ENCODE data around the gene COLGALT1.
"Not testable (repeated sequence)": the region's sequence is repeated elsewhere in the genome, so short reads cannot be mapped to it uniquely, and the experiment has no call there.

DNA sequence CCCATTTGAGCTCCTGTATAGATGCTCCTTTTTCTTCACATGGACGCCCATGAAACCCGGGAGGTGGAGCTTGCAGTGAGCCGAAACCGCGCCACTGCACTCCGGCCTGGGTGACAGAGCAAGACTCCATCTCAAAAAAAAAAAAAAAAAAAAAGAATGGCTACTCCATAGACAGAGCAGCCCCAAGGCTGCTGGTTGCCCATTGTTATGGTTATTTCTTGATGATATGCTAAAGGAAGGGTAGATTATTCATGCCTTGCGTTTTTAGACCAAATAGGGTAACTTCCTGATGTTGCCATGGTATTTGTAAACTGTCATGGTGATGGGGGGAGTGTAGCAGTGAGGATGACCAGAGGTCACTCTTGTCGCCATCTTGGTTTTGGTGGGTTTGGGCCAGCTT lies 42.6 kb downstream of the COLGALT1 start:
- TF ChIP-seq POLR2AphosphoS5 (IDR thresholded peaks at IDR 0.05; ENCODE audit: low read depth); CTCF (IDR thresholded peaks at IDR 0.05; ENCODE audit: insufficient read depth, low read length); SPI1 (IDR thresholded peaks at IDR 0.05; ENCODE audit: borderline replicate concordance, low read depth); GABPA (IDR thresholded peaks at IDR 0.05; ENCODE audit: low read depth): not testable (repeated sequence)

Measured in HL-60 (cell line).